HepG2 (cell line): Measurements from ENCODE around the gene SRCAP. TPM values are rescaled to one million over a fixed set of nuclear protein-coding genes. Genes with fewer than 3 reads are reported as not detected.

Experiments used
- AGO1 ChIP-seq: fragments of 200-400 bp; formaldehyde crosslinking; IDR thresholded peaks from 2 replicates; pipeline ENCODE4 v1.6.1; 2017; ENCODE audit warnings: mild to moderate bottlenecking, low read depth, low read length, moderate library complexity; ENCODE audit not compliant: poor library complexity, severe bottlenecking
- DMTF1 ChIP-seq: sonication (generic); formaldehyde crosslinking; IDR thresholded peaks from 2 replicates; pipeline ENCODE4 v1.4.0; 2020; ENCODE audit warnings: mild to moderate bottlenecking, missing genetic modification reagents
- ELK4 ChIP-seq: sonication (generic); formaldehyde crosslinking; IDR thresholded peaks from 2 replicates; pipeline ENCODE4 v1.9.0; 2021; ENCODE audit warnings: missing genetic modification reagents, borderline replicate concordance
- FLYWCH1 ChIP-seq: sonication (generic); formaldehyde crosslinking; IDR thresholded peaks from 2 replicates; pipeline ENCODE4 v1.8.1; 2023; ENCODE audit warnings: mild to moderate bottlenecking, missing genetic modification reagents
- FOXA1 ChIP-seq, 2 experiments: fragments of 450-650 bp in 1 of 2; sonication (generic) in 1 of 2; formaldehyde crosslinking in 1 of 2; IDR thresholded peaks; 2 replicates each; pipeline versions ENCODE4 v1.4.0 to v1.6.1; 2016 to 2020; ENCODE audit warnings: missing genetic modification reagents in 1 of 2
- MXD1 ChIP-seq: sonication (generic); formaldehyde crosslinking; IDR thresholded peaks from 2 replicates; pipeline ENCODE4 v1.4.0; 2020; ENCODE audit warnings: mild to moderate bottlenecking, missing genetic modification reagents
- MYC ChIP-seq: sonication (generic); formaldehyde crosslinking; IDR thresholded peaks from 2 replicates; pipeline ENCODE4 v1.9.0; 2021; ENCODE audit warnings: missing genetic modification reagents, borderline replicate concordance
- NBN ChIP-seq: fragments of 450-650 bp; conservative IDR thresholded peaks from 2 replicates; pipeline ENCODE4 v1.6.1; 2017
- PAX8 ChIP-seq: sonication (generic); formaldehyde crosslinking; IDR thresholded peaks from 2 replicates; pipeline ENCODE4 v1.8.0; 2022; ENCODE audit warnings: mild to moderate bottlenecking, missing genetic modification reagents, borderline replicate concordance
- PBX2 ChIP-seq: IDR thresholded peaks from 2 replicates; pipeline ENCODE4 v1.6.1; 2016; ENCODE audit warnings: control low read depth
- PCBP2 ChIP-seq: fragments of 200-400 bp; formaldehyde crosslinking; optimal IDR thresholded peaks from 2 replicates; pipeline ENCODE3; 2018; ENCODE audit warnings: low read length, low read depth; ENCODE audit not compliant: poor library complexity, severe bottlenecking
- RORA ChIP-seq: sonication (generic); formaldehyde crosslinking; IDR thresholded peaks from 2 replicates; pipeline ENCODE4 v1.5.0; 2020; ENCODE audit warnings: mild to moderate bottlenecking, missing genetic modification reagents, moderate library complexity
- SSRP1 ChIP-seq: IDR thresholded peaks from 2 replicates; pipeline ENCODE4 v1.6.1; 2016; ENCODE audit warnings: control low read depth
- THAP7 ChIP-seq: sonication (generic); formaldehyde crosslinking; IDR thresholded peaks from 2 replicates; pipeline ENCODE4 v1.8.1; 2023; ENCODE audit warnings: mild to moderate bottlenecking, missing genetic modification reagents
- ZBTB1 ChIP-seq: sonication (generic); formaldehyde crosslinking; IDR thresholded peaks from 2 replicates; pipeline ENCODE4 v1.4.0; 2020; ENCODE audit warnings: missing genetic modification reagents, borderline replicate concordance
- ZBTB43 ChIP-seq: sonication (generic); formaldehyde crosslinking; conservative IDR thresholded peaks from 2 replicates; pipeline ENCODE4 v1.4.0; 2020; ENCODE audit warnings: missing genetic modification reagents
- ZFY ChIP-seq: sonication (generic); formaldehyde crosslinking; IDR thresholded peaks from 2 replicates; pipeline ENCODE4 v1.4.0; 2020; ENCODE audit warnings: missing genetic modification reagents
- ZNF329 ChIP-seq: sonication (generic); formaldehyde crosslinking; IDR thresholded peaks from 2 replicates; pipeline ENCODE4 v1.9.0; 2021; ENCODE audit warnings: low read depth, mild to moderate bottlenecking, missing genetic modification reagents
- ZNF343 ChIP-seq: sonication (generic); formaldehyde crosslinking; IDR thresholded peaks from 2 replicates; pipeline ENCODE4 v1.4.0; 2020; ENCODE audit warnings: mild to moderate bottlenecking, missing genetic modification reagents
- ZNF382 ChIP-seq: sonication (generic); formaldehyde crosslinking; IDR thresholded peaks from 2 replicates; pipeline ENCODE4 v1.5.0; 2020; ENCODE audit warnings: missing genetic modification reagents, mild to moderate bottlenecking, borderline replicate concordance
- ZNF841 ChIP-seq: sonication (generic); formaldehyde crosslinking; IDR thresholded peaks from 2 replicates; pipeline ENCODE4 v1.8.1; 2023; ENCODE audit warnings: missing genetic modification reagents, borderline replicate concordance
- polyA plus RNA-seq, 8 experiments: library from polyadenylated mRNA; depleted of rRNA in 3 of 8; stranded (reverse) in 7 of 8; unstranded in 1 of 8; fragments of >200 nt; fragmentation: Illumina TruSeq in 4 of 8; extraction: Trizol in 4 of 8; gene quantifications; 2 replicates each; pipeline versions ENCODE4 v1.2.1 to v1.2.3, GENCODE V29; 2011 to 2016; ENCODE audit warnings: low read depth in 4 of 8, missing spikeins in 1 of 8, mixed read lengths in 1 of 8; ENCODE audit not compliant: insufficient read depth in 1 of 8
- total RNA-seq, 5 experiments: library from RNA; depleted of rRNA; stranded (reverse); fragments of >200 nt; fragmentation: Illumina TruSeq; extraction: Trizol; gene quantifications; 2 replicates each; pipeline ENCODE4 v1.2.3, GENCODE V29; 2016; ENCODE audit warnings: low read depth in 1 of 5

Gene SRCAP
- total and polyA plus RNA-seq, 2 of the 13 experiments (the other 11 are each of a cell fraction or from before 2014, with no cell fraction given), result 4.9 to 9.0 TPM

GRCh38 chr16:30698816-30699614 lies at the start of gene SRCAP (continued):
- TF ChIP-seq ZNF382 (no peak), ZNF329 (CRISPR knock-in tag) (peak; percentile 39; the same call in 1 of the 2 replicates), ZNF343 (CRISPR knock-in tag) (0 out of 2 replicates have a peak, but pooled peaks have one; percentile 5), FOXA1 (IDR thresholded peaks at IDR 0.05) (no peak), FOXA1 (CRISPR knock-in tag; IDR thresholded peaks at IDR 0.05) (no peak; the same call in 1 of the 2 replicates), ZFY (CRISPR knock-in tag) (peak; percentile 62), SSRP1 (CRISPR knock-in tag) (peak; percentile 64; the same call in 1 of the 2 replicates), NBN (no peak), PCBP2 (no peak), MYC (CRISPR knock-in tag) (no peak; the same call in none of the 2 replicates), AGO1 (no peak), FLYWCH1 (CRISPR knock-in tag) (no peak), DMTF1 (CRISPR knock-in tag) (no peak), RORA (CRISPR knock-in tag) (no peak), MXD1 (no peak; the same call in 1 of the 2 replicates), ZBTB43 (peak; percentile 43; the same call in 1 of the 2 replicates), ELK4 (CRISPR knock-in tag) (no peak), ZNF841 (CRISPR knock-in tag) (no peak), ZBTB1 (CRISPR knock-in tag) (no peak), THAP7 (CRISPR knock-in tag) (no peak), PBX2 (CRISPR knock-in tag) (no peak), PAX8 (CRISPR knock-in tag) (no peak; the same call in 1 of the 2 replicates)
